Skeletal muscle tissue (tissue), 4 donors: ENCODE results near the gene DNAH14. TPM values are rescaled to one million over a fixed set of nuclear protein-coding genes. Genes with fewer than 3 reads are reported as not detected.
"Not testable (repeated sequence)": the region's sequence is repeated elsewhere in the genome, so short reads cannot be mapped to it uniquely, and the experiment has no call there.

Experiments
- H3K27ac ChIP-seq: one replicate; pipeline ENCODE4 v1.7.0; 2013; ENCODE audit warnings: mild to moderate bottlenecking, low read depth, low read length, inconsistent platforms
- H3K27me3 ChIP-seq, 3 donors: one replicate each; pipeline ENCODE4 v1.7.0; 2013; ENCODE audit warnings: low read length in 3 of 3; ENCODE audit not compliant: control insufficient read depth in 3 of 3, insufficient read depth in 3 of 3
- H3K36me3 ChIP-seq, 3 donors: one replicate each; pipeline ENCODE4 v1.7.0; 2013; ENCODE audit warnings: low read length in 3 of 3; ENCODE audit not compliant: control insufficient read depth in 3 of 3, insufficient read depth in 3 of 3
- H3K4me1 ChIP-seq, 3 donors: one replicate each; pipeline ENCODE4 v1.7.0; 2013; ENCODE audit warnings: low read length in 3 of 3, mild to moderate bottlenecking in 3 of 3; ENCODE audit not compliant: control insufficient read depth in 3 of 3, insufficient read depth in 3 of 3
- H3K4me3 ChIP-seq, 3 donors: one replicate each; pipeline ENCODE4 v1.7.0; 2013; ENCODE audit warnings: low read length in 3 of 3
- H3K9ac ChIP-seq, 3 donors: one replicate each; pipeline ENCODE4 v1.7.0; 2013; ENCODE audit warnings: low read length in 3 of 3, mild to moderate bottlenecking in 3 of 3, moderate library complexity in 2 of 3, low read depth in 1 of 3
- H3K9me3 ChIP-seq, 3 donors: one replicate each; pipeline ENCODE4 v1.7.0; 2013; ENCODE audit warnings: low read length in 3 of 3; ENCODE audit not compliant: control insufficient read depth in 3 of 3
- total RNA-seq: library from RNA; depleted of rRNA; stranded (reverse); fragments of >200 nt; gene quantifications from one replicate; pipeline ENCODE4 v1.2.3, GENCODE V29; 2014
- donor health status: Osteomylitis.

DNAH14 gene
- total RNA-seq, 1 donor from 2014 or later, result 12.5 TPM

GRCh38 chr1:224981922-224982354, 52.5 kb downstream of the DNAH14 start:
- not testable (repeated sequence) for H3K9me3 ChIP-seq, H3K4me1 ChIP-seq, H3K9ac ChIP-seq, H3K4me3 ChIP-seq, H3K36me3 ChIP-seq, H3K27ac ChIP-seq, H3K27me3 ChIP-seq

- H3K36me3 ChIP-seq, result no peaks in the 10 kb centered on the region
- H3K4me3 ChIP-seq, result no peak overlapping the region
- no peak overlapping the region for H3K9ac ChIP-seq
- H3K4me1 ChIP-seq, result no peaks in the 10 kb centered on the region
- no peaks in the 10 kb centered on the region for H3K27me3 ChIP-seq
- H3K9me3 ChIP-seq, result no peaks in the 10 kb centered on the region
- H3K27ac ChIP-seq, result no peak overlapping the region
These were observed 58.6 kb downstream of the DNAH14 start for GRCh38 chr1:224988042-224988441.

GRCh38 chr1:224989615-224990014, 60.1 kb downstream of the DNAH14 start:
- no peak overlapping the region for H3K4me3 ChIP-seq
- no peaks in the 10 kb centered on the region for H3K9me3 ChIP-seq
- no peaks in the 10 kb centered on the region for H3K4me1 ChIP-seq
- no peaks in the 10 kb centered on the region for H3K27me3 ChIP-seq
- H3K27ac ChIP-seq, result no peak overlapping the region
- H3K36me3 ChIP-seq, result no peaks in the 10 kb centered on the region
- no peak overlapping the region for H3K9ac ChIP-seq

DNA sequence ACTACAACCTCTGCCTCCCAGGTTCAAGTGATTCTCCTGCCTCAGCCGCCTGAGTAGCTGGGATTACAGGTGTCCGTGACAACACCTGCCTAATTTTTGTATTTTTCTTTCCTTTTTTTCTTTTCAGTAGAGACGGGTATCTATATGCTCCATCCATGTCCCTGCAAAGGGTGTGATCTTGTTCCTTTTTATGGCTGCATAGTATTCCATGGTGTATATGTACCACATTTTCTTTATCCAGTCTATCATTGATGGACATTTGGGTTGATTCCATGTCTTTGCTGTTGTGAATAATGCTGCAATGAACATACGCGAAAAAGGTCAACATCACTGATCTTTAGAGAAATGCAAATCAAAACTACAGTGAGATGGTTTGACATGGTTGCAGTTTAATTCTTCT, 62.1 kb downstream of the DNAH14 start:
- H3K9ac ChIP-seq, H3K4me1 ChIP-seq, H3K27me3 ChIP-seq, H3K9me3 ChIP-seq, H3K4me3 ChIP-seq, H3K27ac ChIP-seq, H3K36me3 ChIP-seq: not testable (repeated sequence)

DNA sequence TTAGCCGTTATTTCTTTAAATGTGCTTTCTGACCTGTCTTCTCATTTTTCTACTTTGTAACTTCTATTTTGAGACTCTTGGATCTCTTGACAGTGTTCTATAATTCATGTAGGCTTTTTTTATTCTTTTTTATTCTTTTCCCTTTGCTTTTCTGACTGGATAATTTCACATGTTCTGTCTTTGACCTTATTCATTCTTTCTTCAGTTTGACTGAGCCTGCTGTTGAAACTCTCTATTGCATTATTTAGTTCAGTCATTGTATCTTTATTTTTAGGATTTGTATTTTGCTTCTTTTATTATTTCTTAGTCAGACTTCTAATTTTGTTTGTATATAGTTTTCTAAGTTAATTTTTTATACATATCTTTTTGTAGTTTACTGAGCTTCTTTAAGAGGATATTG, 66.1 kb downstream of the DNAH14 start:
- Histone ChIP-seq H3K9ac (no peak overlapping the region), H3K9me3 (peaks cover 0 to 2% (median 2%) of the 10 kb centered on the region in 3 donors), H3K27me3 (no peaks in the 10 kb centered on the region), H3K36me3 (no peaks in the 10 kb centered on the region), H3K4me3 (no peak overlapping the region), H3K4me1 (no peaks in the 10 kb centered on the region), H3K27ac (no peak overlapping the region)

- Histone ChIP-seq H3K9ac (no peak overlapping the region), H3K4me3 (no peak overlapping the region), H3K9me3 (peaks cover 0 to 2% (median 2%) of the 10 kb centered on the region in 3 donors), H3K27ac (no peak overlapping the region), H3K4me1 (no peaks in the 10 kb centered on the region), H3K36me3 (no peaks in the 10 kb centered on the region), H3K27me3 (no peaks in the 10 kb centered on the region)
These were observed 66.8 kb downstream of the DNAH14 start for GRCh38 chr1:224996266-224996665.

DNA sequence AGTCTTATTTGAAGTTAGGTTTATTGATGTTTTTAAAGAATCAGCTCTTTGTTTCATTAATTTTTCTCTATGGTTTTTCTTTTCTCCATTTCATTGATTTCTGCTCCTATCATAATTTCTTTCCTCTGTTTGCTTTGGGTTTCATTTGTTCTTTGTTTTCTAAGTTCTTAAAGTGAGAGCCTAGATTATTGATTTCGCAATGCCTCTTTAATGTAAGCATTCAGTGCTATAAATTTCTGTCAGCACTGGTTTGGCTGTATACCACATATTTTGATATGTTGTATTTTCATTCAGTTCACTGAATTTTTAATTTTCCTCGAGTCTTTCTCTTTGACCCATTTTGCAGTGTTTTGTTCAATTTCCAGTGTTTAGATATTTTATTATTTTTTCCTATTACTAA, 68.7 kb downstream of the DNAH14 start:
- no peaks in the 10 kb centered on the region for H3K36me3 ChIP-seq
- no peaks in the 10 kb centered on the region for H3K27me3 ChIP-seq
- no peak overlapping the region for H3K27ac ChIP-seq
- H3K4me1 ChIP-seq, result no peaks in the 10 kb centered on the region
- no peak overlapping the region for H3K4me3 ChIP-seq
- peaks cover 0 to 2% (median 2%) of the 10 kb centered on the region in 3 donors for H3K9me3 ChIP-seq
- H3K9ac ChIP-seq, result no peak overlapping the region

DNA sequence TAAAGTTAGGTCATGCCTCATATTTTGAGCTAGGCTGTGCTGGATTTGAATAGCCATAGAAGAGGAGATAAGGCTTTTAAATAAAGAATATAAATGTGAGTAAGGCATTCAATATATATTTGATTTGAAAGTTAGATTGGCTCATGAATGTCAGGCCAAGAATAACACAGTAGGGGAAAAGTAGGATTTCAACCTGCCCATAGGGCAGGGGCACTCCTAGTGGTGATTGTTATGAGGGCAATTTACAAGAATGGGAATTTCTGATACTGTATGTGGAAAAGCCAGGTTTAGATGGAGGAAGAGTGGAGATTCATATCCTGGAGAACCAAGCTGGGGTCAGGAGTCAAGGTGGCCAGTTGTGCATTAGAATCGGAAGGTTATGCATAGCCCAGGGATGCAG, 74.9 kb downstream of the DNAH14 start:
- Histone ChIP-seq H3K9ac (no peak overlapping the region), H3K27ac (no peak overlapping the region), H3K9me3 (no peaks in the 10 kb centered on the region), H3K4me1 (no peaks in the 10 kb centered on the region), H3K27me3 (no peaks in the 10 kb centered on the region), H3K4me3 (no peak overlapping the region), H3K36me3 (no peaks in the 10 kb centered on the region)

- H3K9me3 ChIP-seq, H3K27me3 ChIP-seq, H3K9ac ChIP-seq, H3K36me3 ChIP-seq, H3K4me3 ChIP-seq, H3K27ac ChIP-seq, H3K4me1 ChIP-seq: not testable (repeated sequence)
These were observed 76.9 kb downstream of the DNAH14 start for GRCh38 chr1:225006352-225006751.

DNA sequence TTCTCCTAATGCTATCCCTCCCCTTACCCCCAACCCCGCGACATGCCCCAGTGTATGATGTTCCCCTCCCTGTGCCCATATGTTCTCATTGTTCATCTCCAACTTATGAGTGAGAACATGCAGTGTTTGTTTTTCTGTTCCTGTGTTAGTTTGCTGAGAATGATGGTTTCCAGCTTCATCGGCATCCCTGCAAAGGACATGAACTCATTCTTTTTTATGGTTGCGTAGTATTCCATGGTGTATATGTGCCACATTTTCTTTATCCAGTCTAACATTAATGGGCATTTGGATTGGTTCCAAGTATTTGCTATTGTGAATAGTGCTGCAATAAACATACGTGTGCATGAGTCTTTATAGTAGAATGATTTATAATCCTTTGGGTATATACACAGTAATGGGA, 78.6 kb downstream of the DNAH14 start:
- H3K27ac ChIP-seq, H3K27me3 ChIP-seq, H3K4me3 ChIP-seq, H3K9ac ChIP-seq, H3K4me1 ChIP-seq, H3K36me3 ChIP-seq, H3K9me3 ChIP-seq: not testable (repeated sequence)

DNA sequence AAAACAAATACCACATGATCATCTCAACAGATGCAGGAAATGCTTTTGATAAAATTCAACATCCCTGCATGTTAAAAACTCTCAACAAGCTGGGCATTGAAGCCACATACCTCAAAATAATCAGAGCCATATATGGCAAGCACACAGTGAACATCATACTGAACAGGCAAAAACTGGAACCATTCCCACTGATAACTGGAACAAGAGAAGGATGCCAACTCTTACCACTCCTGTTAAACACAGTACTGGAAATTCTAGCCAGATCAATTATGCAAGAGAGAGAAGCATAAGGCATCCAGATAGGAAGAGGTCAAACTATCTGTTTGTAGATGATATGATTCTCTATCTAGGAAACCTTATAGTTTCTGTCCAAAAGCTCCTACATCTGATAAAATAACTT, 91.6 kb downstream of the DNAH14 start:
- H3K27me3 ChIP-seq, result no peaks in the 10 kb centered on the region
- no peaks in the 10 kb centered on the region for H3K36me3 ChIP-seq
- no peaks in the 10 kb centered on the region for H3K9me3 ChIP-seq
- H3K4me1 ChIP-seq, result no peaks in the 10 kb centered on the region
- H3K27ac ChIP-seq, result no peak overlapping the region
- no peak overlapping the region for H3K4me3 ChIP-seq
- no peak overlapping the region for H3K9ac ChIP-seq
